Measurements from ENCODE around the gene INPP1. TPM values are rescaled to one million over a fixed set of nuclear protein-coding genes. Genes with fewer than 3 reads are reported as not detected.

The INPP1 gene
- total and polyA plus RNA-seq, 4 donors: 9.1 to 13.2 (median 12.4) TPM

DNA sequence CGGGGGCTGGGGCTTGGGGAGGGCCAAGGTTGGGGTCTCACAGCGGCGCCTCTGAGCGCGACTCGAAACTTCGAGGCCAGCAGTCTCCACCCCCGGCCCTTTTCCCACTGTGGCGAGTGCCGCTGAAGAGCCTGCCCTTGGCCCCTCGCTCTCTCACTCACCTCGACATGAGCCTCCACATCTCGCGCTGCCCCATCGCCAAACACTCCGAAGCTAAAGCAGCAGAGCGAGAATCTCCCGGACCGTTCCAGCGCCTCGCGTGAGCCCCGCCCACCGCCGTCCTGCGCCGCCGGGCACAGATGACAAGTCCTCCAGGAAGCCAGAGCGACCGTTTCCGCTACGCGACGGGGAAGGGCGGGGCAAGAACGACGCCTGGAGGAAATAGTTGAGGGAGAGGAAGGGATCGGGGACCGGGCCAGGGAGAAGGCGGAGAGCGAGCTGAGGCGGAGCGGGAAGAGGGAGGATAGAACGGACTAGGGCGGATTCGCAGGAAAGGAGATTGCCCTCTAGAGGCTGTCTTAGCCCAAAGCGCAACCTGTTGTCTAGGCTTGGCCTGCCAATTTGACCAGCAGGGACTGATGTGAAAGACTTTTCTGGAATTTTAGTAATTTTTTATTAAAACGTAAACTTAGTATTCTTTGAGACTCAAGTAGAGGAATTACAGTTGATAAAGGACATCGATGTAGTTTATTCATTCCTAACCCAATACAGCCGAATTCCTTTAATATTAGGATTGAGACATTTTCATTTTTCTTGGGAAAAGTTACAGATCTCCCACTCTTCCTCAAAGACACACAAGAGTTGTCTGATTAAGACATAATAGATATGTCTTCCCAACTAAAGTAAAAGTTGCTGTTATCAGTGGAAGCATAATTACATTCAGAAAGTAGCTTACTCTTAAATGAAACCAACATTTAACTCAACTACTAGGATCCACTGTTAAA is 23.6 kb upstream of the INPP1 start, which contains the start of gene HIBCH:
Gene HIBCH, minus strand, starts transcription at position 272 of the 944 bp plus-strand sequence. Its CDS starts 76 bp downstream, at position 196.
- Histone ChIP-seq H3K27ac (ENCODE audit: low read depth in 1 of 2, low read length in 2 of 2) (peak within 1 kb of the TSS; percentile 82 to 84), H3K27me3 (ENCODE audit: control insufficient read depth in 4 of 4, insufficient read depth in 4 of 4, low read length in 3 of 4) (no peaks in the 10 kb centered on the region), H3K4me3 (ENCODE audit: low read depth in 1 of 3, low read length in 3 of 3) (peak within 1 kb of the TSS; percentile 46 to 98 (median 75)), H3K9me3 (ENCODE audit: control insufficient read depth in 4 of 4, low read length in 3 of 4) (no peaks in the 10 kb centered on the region), H3K36me3 (ENCODE audit: control insufficient read depth in 4 of 4, insufficient read depth in 3 of 4, low read depth in 1 of 4, low read length in 3 of 4) (no peaks in the 10 kb centered on the region), H3K9ac (ENCODE audit: low read depth in 1 of 2, low read length in 2 of 2) (peak within 1 kb of the TSS; percentile 78 to 91), H3K4me1 (ENCODE audit: control insufficient read depth in 4 of 4, insufficient read depth in 4 of 4, low read length in 3 of 4) (peaks cover 0 to 39% (median 23%) of the 10 kb centered on the region in 4 donors)
- WGBS: under 1% methylated on average over 50 of the region's 50 CpGs
- DNase-seq (ENCODE audit: low spot score): peak; percentile 93
- TF ChIP-seq, protein P1, sequence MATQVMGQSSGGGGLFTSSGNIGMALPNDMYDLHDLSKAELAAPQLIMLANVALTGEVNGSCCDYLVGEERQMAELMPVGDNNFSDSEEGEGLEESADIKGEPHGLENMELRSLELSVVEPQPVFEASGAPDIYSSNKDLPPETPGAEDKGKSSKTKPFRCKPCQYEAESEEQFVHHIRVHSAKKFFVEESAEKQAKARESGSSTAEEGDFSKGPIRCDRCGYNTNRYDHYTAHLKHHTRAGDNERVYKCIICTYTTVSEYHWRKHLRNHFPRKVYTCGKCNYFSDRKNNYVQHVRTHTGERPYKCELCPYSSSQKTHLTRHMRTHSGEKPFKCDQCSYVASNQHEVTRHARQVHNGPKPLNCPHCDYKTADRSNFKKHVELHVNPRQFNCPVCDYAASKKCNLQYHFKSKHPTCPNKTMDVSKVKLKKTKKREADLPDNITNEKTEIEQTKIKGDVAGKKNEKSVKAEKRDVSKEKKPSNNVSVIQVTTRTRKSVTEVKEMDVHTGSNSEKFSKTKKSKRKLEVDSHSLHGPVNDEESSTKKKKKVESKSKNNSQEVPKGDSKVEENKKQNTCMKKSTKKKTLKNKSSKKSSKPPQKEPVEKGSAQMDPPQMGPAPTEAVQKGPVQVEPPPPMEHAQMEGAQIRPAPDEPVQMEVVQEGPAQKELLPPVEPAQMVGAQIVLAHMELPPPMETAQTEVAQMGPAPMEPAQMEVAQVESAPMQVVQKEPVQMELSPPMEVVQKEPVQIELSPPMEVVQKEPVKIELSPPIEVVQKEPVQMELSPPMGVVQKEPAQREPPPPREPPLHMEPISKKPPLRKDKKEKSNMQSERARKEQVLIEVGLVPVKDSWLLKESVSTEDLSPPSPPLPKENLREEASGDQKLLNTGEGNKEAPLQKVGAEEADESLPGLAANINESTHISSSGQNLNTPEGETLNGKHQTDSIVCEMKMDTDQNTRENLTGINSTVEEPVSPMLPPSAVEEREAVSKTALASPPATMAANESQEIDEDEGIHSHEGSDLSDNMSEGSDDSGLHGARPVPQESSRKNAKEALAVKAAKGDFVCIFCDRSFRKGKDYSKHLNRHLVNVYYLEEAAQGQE (IDR thresholded peaks at IDR 0.05): peak; percentile 92
- TF ChIP-seq FOXA2 (IDR thresholded peaks at IDR 0.05) (no peak), FOXA1 (IDR thresholded peaks at IDR 0.05) (peak; percentile 78), YY1 (IDR thresholded peaks at IDR 0.05) (peak; percentile 94), TAF1 (conservative IDR thresholded peaks at IDR 0.05) (peak; percentile 87), RXRA (IDR thresholded peaks at IDR 0.05) (peak; percentile 83 to 91), HNF4G (IDR thresholded peaks at IDR 0.05) (peak; percentile 77), RAD21 (IDR thresholded peaks at IDR 0.05) (peak; percentile 76 to 82), SP1 (IDR thresholded peaks at IDR 0.05) (peak; percentile 91), EGR1 (IDR thresholded peaks at IDR 0.05; ENCODE audit: low read depth in 2 of 2) (peak; percentile 97 to 98), NR2F2 (IDR thresholded peaks at IDR 0.05) (peak; percentile 80), GABPA (IDR thresholded peaks at IDR 0.05 in 1 of 2, conservative IDR thresholded peaks at IDR 0.05 in 1 of 2) (peak; percentile 69 to 94), JUND (IDR thresholded peaks at IDR 0.05) (peak; percentile 91 to 93), HNF4A (conservative IDR thresholded peaks at IDR 0.05) (peak; percentile 77 to 83)
- TF ChIP-seq, protein P2, sequence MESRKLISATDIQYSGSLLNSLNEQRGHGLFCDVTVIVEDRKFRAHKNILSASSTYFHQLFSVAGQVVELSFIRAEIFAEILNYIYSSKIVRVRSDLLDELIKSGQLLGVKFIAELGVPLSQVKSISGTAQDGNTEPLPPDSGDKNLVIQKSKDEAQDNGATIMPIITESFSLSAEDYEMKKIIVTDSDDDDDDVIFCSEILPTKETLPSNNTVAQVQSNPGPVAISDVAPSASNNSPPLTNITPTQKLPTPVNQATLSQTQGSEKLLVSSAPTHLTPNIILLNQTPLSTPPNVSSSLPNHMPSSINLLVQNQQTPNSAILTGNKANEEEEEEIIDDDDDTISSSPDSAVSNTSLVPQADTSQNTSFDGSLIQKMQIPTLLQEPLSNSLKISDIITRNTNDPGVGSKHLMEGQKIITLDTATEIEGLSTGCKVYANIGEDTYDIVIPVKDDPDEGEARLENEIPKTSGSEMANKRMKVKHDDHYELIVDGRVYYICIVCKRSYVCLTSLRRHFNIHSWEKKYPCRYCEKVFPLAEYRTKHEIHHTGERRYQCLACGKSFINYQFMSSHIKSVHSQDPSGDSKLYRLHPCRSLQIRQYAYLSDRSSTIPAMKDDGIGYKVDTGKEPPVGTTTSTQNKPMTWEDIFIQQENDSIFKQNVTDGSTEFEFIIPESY (IDR thresholded peaks at IDR 0.05): peak; percentile 96
- TF ChIP-seq, protein P3, sequence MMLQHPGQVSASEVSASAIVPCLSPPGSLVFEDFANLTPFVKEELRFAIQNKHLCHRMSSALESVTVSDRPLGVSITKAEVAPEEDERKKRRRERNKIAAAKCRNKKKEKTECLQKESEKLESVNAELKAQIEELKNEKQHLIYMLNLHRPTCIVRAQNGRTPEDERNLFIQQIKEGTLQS (IDR thresholded peaks at IDR 0.05): peak; percentile 76
- TF ChIP-seq, protein P4, sequence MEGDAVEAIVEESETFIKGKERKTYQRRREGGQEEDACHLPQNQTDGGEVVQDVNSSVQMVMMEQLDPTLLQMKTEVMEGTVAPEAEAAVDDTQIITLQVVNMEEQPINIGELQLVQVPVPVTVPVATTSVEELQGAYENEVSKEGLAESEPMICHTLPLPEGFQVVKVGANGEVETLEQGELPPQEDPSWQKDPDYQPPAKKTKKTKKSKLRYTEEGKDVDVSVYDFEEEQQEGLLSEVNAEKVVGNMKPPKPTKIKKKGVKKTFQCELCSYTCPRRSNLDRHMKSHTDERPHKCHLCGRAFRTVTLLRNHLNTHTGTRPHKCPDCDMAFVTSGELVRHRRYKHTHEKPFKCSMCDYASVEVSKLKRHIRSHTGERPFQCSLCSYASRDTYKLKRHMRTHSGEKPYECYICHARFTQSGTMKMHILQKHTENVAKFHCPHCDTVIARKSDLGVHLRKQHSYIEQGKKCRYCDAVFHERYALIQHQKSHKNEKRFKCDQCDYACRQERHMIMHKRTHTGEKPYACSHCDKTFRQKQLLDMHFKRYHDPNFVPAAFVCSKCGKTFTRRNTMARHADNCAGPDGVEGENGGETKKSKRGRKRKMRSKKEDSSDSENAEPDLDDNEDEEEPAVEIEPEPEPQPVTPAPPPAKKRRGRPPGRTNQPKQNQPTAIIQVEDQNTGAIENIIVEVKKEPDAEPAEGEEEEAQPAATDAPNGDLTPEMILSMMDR (IDR thresholded peaks at IDR 0.05; ENCODE audit: low read depth, low read length, missing input control): peak; percentile 67
- TF ChIP-seq, protein P5, sequence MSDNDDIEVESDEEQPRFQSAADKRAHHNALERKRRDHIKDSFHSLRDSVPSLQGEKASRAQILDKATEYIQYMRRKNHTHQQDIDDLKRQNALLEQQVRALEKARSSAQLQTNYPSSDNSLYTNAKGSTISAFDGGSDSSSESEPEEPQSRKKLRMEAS (IDR thresholded peaks at IDR 0.05): peak; percentile 99

Data from liver (tissue), 9 donors.